Embryonic facial prominence (tissue), 1 donor: ENCODE data around the gene PSRC1.
"Not testable (repeated sequence)": the region's sequence is repeated elsewhere in the genome, so short reads cannot be mapped to it uniquely, and the experiment has no call there.

Source experiments
- DNase-seq: peaks from one replicate; pipeline ENCODE4 v3.0.0-alpha.2; 2016; ENCODE audit errors: extremely low spot score

PSRC1 gene

GRCh38 chr1:109295712-109296415 lies 12.9 kb upstream of the PSRC1 start:
- no peak for DNase-seq

GRCh38 chr1:109294481-109294880 lies 11.5 kb upstream of the PSRC1 start:
- DNase-seq = no peak

GRCh38 chr1:109293026-109293425 lies 10.1 kb upstream of the PSRC1 start:
- DNase-seq = no peak

- DNase-seq = no peak
Measured at GRCh38 chr1:109292364-109292763, 9.4 kb upstream of the PSRC1 start.

GRCh38 chr1:109290998-109291397 lies 8.1 kb upstream of the PSRC1 start:
- no peak for DNase-seq

GRCh38 chr1:109290137-109290536 lies 7.2 kb upstream of the PSRC1 start:
- no peak for DNase-seq

GRCh38 chr1:109286762-109287161 lies 3.8 kb upstream of the PSRC1 start:
- DNase-seq = not testable (repeated sequence)

GRCh38 chr1:109283748-109284600 lies 1.0 kb upstream of the PSRC1 start:
- DNase-seq = no peak

- DNase-seq = no peak
Measured at GRCh38 chr1:109282497-109282951, 421 bp downstream of the PSRC1 start.

GRCh38 chr1:109281680-109282496 lies 1.1 kb downstream of the PSRC1 start:
- no peak for DNase-seq

- no peak for DNase-seq
Measured at GRCh38 chr1:109280862-109281261, 2.1 kb downstream of the PSRC1 start.

- DNase-seq = no peak
Measured at GRCh38 chr1:109279615-109280278, 3.2 kb downstream of the PSRC1 start.

- DNase-seq = no peak
Measured at GRCh38 chr1:109277434-109278204, 5.3 kb downstream of the PSRC1 start.

GRCh38 chr1:109275706-109276345 lies 7.1 kb downstream of the PSRC1 start:
- DNase-seq = no peak

- DNase-seq = no peak
Measured at GRCh38 chr1:109274533-109275476, 8.1 kb downstream of the PSRC1 start.

GRCh38 chr1:109273570-109274288 lies 9.2 kb downstream of the PSRC1 start:
- no peak for DNase-seq

GRCh38 chr1:109272831-109273547 lies 10.0 kb downstream of the PSRC1 start:
- no peak for DNase-seq
